Middle frontal gyrus (tissue), 1 donor: Measurements from ENCODE around the gene TOMM6.
A peak's percentile ranks its signal among the peaks of the same experiment; 100 is the strongest.
"Not testable (repeated sequence)": the region's sequence is repeated elsewhere in the genome, so short reads cannot be mapped to it uniquely, and the experiment has no call there.

Experiments
- DNase-seq: peaks from one replicate; pipeline ENCODE4 v3.0.0-alpha.2; 2015; ENCODE audit warnings: low spot score; ENCODE audit errors: extremely low spot score

Gene TOMM6

DNA sequence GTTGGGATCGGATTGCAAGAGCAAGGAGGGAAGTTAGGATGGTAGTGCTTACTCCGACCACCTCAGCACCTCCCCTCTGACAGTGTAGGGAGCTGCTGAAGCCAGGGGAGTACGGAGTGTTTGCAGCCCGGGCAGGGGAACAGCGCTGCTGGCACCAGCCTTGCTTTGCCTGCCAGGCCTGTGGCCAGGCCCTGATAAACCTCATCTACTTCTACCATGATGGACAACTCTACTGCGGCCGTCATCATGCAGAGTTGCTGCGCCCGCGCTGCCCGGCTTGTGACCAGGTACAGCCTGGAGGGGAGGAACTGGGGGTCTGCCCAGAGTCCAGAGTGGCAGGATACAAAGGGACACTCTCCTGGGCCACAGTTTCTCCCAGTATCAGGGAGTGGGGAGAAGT lies 2.2 kb upstream of the TOMM6 start:
- DNase-seq: no peak

DNA sequence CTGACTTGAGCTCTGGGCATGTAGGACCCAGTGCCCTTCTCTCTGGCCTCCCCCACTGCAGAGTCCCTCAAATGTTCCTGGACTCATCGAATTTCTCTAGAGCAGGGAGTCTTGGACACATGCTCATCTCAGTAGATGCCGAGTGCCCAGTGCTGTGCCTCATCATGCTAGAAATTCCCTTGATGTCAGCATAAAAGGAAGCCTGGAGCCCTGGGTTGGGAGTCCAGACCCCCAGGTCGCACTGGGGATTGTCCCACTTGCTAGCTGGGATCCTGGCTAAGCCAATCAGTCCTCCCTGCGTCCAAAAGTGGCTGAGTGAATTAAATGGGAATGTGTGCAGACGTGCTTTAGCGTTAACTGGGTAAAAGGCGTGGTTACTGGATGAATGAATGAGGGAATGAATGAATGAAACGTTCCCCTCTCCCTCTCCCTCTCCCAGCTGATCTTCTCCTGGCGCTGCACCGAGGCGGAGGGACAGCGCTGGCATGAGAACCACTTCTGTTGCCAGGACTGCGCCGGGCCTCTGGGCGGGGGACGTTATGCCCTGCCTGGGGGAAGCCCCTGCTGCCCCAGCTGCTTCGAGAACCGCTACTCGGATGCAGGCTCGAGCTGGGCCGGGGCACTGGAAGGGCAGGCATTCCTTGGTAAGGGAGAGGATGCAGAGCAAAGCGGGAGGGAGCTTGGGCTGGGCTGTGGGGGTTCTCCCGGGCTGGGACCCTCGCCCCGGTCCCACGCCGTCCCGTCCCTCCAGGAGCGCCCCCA lies 1.6 kb upstream of the TOMM6 start:
- DNase-seq: no peak

GRCh38 chr6:41786451-41787218 lies 859 bp upstream of the TOMM6 start:
- DNase-seq: peak; percentile 82

DNA sequence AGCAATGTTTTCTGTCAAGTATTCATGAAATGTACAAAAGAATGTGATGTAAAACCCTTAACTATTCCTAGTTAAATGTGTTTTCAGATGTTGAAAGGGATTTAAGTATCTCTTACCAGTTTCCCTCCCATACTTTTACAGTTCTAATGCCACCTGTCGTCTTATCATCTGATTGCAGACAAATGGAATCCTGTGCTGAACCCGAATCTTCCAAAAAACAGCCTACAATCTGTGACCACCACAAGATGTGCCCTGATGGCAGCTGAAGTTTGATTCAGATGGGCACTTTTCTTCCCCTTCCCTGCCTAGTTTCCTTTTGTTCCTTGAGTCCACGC lies 1.9 kb downstream of the TOMM6 start:
- DNase-seq: no peak

GRCh38 chr6:41790045-41790444 lies 2.6 kb downstream of the TOMM6 start:
- DNase-seq: no peak

- DNase-seq: no peak
These were observed 3.8 kb downstream of the TOMM6 start for GRCh38 chr6:41791305-41791704.

DNA sequence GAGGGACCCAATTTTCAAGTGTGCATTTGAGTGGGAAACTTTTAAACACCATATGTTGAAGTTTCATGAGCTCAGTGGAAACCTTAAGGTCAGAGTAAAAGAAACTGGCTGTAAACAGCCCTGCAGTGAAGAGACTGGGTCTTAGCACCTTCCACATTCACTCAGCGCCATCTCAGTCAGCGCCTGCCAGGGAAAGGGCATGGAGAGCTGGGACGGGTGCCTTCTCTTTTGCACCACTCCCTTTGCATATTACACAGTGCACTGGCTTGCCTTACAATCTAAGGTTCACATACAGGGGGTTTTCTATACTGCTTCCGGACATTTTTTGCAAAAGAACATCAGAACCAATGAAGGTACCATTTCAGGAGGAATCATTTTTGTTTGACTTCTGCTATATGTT lies 4.5 kb downstream of the TOMM6 start:
- DNase-seq: no peak

DNA sequence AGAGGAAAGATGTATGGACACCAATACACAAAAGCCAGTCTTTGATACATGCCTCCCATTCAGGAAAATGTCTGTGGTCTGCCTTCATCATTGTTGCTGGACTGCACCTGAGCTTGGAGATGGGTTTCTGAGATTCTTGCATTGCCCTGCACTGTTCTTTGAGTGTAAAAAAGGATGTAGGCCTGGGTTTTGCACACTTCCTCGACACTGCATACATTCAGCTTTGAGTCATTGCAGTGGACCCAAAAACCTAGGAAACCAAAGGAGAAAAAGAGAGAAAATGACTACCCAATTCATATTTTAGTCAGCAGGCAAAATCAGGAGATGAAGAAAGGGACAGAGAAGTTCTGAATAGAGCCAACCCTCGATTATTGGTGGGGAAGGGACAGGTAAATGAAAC lies 9.0 kb downstream of the TOMM6 start:
- no peak for DNase-seq

DNA sequence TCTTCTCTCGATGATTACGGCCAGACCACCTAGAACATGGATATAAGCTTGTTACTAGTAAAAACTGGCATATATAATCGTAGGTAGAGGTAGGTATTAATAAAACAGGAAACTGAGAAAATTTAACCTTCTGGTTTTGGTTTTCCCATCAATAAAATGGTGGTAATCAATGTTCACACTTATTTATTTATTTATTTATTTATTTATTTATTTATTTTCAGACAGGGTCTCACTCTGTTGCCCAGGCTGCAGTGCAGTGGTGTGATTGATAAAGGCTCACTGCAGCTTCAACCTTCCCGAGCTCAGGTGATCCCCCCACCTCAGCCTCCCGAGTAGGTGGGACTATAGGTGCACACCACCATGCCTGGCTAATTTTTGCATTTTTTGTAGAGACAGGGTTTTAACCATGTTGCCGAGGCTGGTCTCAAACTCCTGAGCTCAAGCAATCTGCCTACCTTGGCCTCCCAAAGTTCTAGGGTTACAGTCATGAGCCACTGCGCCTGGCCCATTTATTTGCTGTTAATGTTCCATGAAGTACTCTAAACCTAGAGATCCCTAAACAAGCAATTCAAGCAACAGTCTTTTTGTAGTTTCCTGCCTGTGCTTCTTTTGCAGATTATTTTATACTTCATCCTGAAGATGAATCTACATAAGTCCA lies 11.5 kb downstream of the TOMM6 start:
- no peak for DNase-seq

GRCh38 chr6:41799559-41799911 lies 12.0 kb downstream of the TOMM6 start:
- no peak for DNase-seq

GRCh38 chr6:41801380-41801779 lies 13.9 kb downstream of the TOMM6 start:
- DNase-seq: no peak

GRCh38 chr6:41805830-41806774 lies 18.6 kb downstream of the TOMM6 start:
- DNase-seq: no peak

DNA sequence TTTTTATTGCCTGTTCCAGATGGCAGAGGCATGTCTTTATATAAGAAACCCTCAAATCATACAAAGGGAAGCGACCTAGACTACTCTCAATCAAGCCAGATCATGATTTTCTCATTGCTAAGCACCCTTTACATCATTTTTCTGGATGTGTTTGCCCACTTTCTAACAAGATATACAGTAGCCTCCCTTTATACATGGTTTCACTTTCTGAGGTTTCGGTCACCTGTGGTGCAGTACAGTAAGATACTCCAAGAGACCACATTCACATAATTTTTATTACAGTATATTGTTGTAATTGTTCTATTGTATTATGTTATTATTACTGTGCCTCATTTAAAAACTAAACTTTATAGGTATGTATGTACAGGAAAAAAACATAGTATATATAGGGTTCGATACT lies 23.6 kb downstream of the TOMM6 start:
- no peak for DNase-seq

DNA sequence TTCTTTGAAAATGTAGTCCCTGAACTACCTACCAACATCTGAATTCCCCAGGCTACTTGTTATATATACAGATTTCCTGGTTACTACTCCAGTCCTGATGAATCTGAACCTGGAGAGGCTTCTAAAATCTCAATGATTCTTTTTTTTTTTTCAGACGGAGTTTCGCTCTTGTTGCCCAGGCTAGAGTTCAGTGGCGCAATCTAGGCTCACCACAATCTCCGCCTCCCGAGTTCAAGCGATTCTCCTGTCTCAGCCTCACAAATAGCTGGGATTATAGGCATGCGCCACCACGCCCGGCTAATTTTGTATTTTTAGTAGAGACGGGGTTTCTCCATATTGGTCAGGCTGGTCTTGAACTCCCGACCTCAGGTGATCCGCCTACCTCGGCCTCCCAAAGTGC lies 24.5 kb downstream of the TOMM6 start:
- DNase-seq: not testable (repeated sequence)

GRCh38 chr6:41813469-41813868 lies 26.0 kb downstream of the TOMM6 start:
- DNase-seq: no peak

- DNase-seq: no peak
These were observed 26.5 kb downstream of the TOMM6 start for GRCh38 chr6:41813956-41814355.

GRCh38 chr6:41814629-41815028 lies 27.1 kb downstream of the TOMM6 start:
- no peak for DNase-seq

DNA sequence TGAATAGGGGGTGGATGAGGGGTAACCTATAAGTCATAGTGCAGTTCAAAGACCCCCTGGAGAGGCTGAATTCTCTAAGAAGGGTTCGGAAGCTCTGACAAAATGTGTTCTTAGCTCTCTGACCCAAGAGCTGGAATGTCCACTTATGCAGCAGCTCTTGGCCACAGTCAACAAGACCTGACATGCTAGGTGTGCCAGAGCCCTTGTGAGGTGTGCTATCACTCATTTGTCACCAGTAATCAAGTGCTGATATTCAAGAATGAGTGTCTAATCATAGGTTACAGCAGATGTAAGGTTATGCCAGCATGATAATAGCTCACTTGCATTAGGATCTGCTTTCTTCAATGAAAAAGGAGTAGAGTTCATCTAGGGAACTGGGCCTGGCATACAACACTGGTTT lies 28.1 kb downstream of the TOMM6 start:
- DNase-seq: no peak

DNA sequence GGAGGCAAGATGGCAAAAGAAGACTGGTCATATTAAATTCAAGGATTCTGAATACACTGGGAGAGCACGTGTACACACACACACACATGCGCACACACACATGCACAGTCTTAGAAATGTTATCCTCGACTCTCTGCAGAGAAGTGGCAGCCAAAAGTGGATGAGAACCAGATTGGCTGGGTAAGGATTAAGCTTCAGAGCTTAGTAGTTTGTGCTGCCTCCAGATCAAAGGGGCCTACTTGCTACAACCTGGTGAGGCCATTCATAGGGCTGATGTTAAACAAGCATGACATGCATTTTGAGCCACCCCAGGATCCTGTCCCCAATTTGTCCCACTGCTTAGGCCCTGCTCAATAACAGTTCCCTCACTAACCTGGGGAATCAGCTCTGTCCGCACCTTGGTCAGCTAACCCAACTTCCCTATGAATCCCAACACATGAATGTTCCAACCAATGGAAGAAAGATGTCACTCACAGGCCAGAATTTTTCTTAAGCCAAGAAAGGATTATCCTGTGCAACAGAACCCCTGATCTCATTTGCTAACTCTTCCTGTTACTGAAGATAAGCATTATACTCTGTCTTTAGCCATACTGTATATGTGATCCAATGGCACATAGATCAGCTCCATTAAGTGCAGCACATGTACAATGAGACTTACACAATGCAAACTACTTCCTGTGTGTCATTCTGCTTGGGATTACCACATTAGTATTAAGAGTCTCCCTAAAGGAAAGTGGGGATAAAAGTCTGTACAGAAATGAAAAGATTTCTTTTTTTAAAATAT lies 31.0 kb downstream of the TOMM6 start:
- no peak for DNase-seq

GRCh38 chr6:41821266-41821665 lies 33.8 kb downstream of the TOMM6 start:
- no peak for DNase-seq

DNA sequence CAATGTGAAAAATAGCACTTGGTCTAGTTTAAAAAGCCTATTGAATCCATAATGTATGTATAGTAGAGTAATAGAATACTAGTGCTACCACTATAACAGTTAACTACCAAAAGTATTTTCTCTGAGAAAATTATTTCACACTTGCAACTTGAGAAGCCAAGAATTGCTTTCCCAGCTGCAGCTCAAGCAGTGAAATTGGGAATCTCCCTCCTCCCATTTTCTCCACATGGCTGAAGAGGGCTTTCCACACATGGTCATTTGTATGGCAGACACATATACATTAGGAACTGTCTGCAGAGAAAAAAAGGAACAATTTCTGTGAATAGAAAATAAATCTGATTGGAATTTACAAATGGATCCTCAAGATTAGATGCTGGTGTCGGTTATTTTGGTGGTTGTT lies 34.5 kb downstream of the TOMM6 start:
- DNase-seq: no peak
